ENCODE data around the gene MYOF. TPM values are rescaled to one million over a fixed set of nuclear protein-coding genes. Genes with fewer than 3 reads are reported as not detected.

The MYOF gene
- total RNA-seq, 6 experiments from 2014 or later = 401 to 553 (median 530) TPM

DNA sequence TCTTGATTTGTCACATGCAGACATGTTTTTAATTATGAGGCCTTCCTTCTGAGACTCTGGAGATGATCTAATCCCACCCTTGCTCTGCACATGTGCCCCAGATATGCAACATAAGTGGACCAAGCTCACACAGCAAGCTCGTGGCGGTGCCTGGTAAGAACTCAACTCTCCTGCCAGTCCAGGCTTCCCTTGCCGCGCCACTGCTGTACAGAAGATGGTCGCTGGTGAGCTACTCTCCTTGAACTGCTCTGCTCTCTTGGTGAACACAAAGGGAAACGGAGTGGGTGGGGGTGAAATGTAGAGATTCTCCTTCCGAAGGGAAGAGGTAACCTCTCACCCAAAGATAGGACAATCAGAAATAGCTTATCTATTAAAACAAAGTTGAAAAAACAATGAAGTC lies 25.7 kb downstream of the MYOF start:
- peak overlapping the region; percentile 18 for H3K4me3 Mint-ChIP-seq
- TF ChIP-seq, protein P1, sequence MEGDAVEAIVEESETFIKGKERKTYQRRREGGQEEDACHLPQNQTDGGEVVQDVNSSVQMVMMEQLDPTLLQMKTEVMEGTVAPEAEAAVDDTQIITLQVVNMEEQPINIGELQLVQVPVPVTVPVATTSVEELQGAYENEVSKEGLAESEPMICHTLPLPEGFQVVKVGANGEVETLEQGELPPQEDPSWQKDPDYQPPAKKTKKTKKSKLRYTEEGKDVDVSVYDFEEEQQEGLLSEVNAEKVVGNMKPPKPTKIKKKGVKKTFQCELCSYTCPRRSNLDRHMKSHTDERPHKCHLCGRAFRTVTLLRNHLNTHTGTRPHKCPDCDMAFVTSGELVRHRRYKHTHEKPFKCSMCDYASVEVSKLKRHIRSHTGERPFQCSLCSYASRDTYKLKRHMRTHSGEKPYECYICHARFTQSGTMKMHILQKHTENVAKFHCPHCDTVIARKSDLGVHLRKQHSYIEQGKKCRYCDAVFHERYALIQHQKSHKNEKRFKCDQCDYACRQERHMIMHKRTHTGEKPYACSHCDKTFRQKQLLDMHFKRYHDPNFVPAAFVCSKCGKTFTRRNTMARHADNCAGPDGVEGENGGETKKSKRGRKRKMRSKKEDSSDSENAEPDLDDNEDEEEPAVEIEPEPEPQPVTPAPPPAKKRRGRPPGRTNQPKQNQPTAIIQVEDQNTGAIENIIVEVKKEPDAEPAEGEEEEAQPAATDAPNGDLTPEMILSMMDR (IDR thresholded peaks at IDR 0.05) = no peak
- peak overlapping the region; percentile 70 for H3K27ac Mint-ChIP-seq
- peaks cover 58% of the 10 kb centered on the region for H3K36me3 Mint-ChIP-seq (ENCODE audit: low read depth)
- no peak for DNase-seq
- no peaks in the 10 kb centered on the region for H3K9me3 Mint-ChIP-seq
- peaks cover 63% of the 10 kb centered on the region for H3K4me1 Mint-ChIP-seq (ENCODE audit: low read depth)
- H3K27me3 Mint-ChIP-seq (ENCODE audit: insufficient read depth) = peaks cover 4% of the 10 kb centered on the region; the same call in 1 of the 2 replicates

DNA sequence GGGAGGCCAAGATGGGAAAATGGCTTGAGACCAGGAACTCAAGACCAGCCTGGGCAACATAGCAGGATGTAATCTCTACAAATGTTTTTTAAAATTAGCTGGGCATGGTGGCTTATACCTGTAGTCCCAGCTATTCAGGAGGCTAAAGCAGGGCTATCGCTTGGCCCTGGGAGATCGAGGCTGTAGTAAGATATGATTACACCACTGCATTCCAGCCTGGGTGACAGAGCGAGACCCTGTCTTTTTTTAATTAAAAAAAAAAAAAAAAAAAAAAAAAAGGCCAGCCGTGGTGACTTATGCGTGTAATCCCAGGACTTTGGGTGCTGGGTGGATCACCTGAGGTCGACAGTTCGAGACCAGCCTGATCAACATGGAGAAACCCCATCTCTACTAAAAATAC lies 27.4 kb downstream of the MYOF start:
- Mint-ChIP-seq H3K36me3 (ENCODE audit: low read depth) (peaks cover 53% of the 10 kb centered on the region), H3K27me3 (ENCODE audit: insufficient read depth) (peaks cover 4% of the 10 kb centered on the region; the same call in 1 of the 2 replicates), H3K9me3 (no peaks in the 10 kb centered on the region), H3K4me1 (ENCODE audit: low read depth) (peaks cover 51% of the 10 kb centered on the region), H3K27ac (peak overlapping the region; percentile 56), H3K4me3 (no peak overlapping the region)
- TF ChIP-seq, protein P1 (IDR thresholded peaks at IDR 0.05) = no peak
- no peak for DNase-seq

DNA sequence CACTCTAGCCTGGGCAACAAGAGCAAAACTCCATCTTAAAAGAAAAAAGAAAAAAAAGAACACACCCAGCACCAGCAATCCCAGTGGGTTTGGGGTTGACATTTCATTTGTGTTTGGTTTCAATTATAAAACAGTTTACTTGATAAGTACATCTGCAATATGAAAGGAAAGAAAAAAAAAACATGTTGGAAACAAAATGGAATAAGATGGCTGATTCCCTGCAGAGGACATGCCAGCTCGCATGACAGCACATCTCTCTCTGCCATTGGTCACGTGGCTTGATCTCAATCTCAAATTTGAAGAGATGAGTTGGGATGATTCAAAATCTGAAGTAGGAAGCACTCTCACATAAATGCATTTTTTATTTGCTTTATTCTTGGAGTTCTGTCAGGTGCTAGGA lies 28.0 kb downstream of the MYOF start:
- peaks cover 53% of the 10 kb centered on the region for H3K36me3 Mint-ChIP-seq (ENCODE audit: low read depth)

DNA sequence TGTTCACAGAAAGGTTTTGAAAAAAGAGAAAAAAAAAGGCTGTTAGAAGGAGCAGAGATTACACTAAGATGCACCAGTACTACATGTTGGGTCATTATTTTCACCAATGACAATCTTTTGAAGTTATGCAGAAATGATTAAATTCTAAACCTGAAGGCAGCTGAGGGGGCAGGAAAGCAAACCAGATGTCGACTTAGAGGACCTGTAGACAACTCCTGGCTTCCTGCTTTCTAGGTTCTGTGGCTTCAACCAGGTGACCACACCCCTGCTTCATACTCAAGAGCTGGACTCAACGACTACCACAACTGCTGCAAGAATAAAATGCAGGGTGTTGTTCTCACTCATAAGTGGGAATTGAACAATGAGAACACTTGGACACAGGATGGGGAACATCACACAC lies 30.0 kb downstream of the MYOF start:
- Mint-ChIP-seq H3K9me3 (no peaks in the 10 kb centered on the region), H3K27ac (peak overlapping the region; percentile 68; the same call in 1 of the 2 replicates), H3K4me3 (no peak overlapping the region), H3K36me3 (ENCODE audit: low read depth) (peaks cover 69% of the 10 kb centered on the region), H3K4me1 (ENCODE audit: low read depth) (peaks cover 45% of the 10 kb centered on the region), H3K27me3 (ENCODE audit: insufficient read depth) (peaks cover 7% of the 10 kb centered on the region; the same call in 1 of the 2 replicates)
- DNase-seq = no peak
- TF ChIP-seq, protein P1 (IDR thresholded peaks at IDR 0.05) = no peak

More for the DNA sequence above, 28.0 kb downstream of the MYOF start:
- Mint-ChIP-seq H3K27ac (peak overlapping the region; percentile 56), H3K4me3 (no peak overlapping the region), H3K4me1 (ENCODE audit: low read depth) (peaks cover 45% of the 10 kb centered on the region), H3K9me3 (no peaks in the 10 kb centered on the region), H3K27me3 (ENCODE audit: insufficient read depth) (peaks cover 4% of the 10 kb centered on the region; the same call in 1 of the 2 replicates)
- TF ChIP-seq, protein P1 (IDR thresholded peaks at IDR 0.05) = no peak
- DNase-seq = no peak

DNA sequence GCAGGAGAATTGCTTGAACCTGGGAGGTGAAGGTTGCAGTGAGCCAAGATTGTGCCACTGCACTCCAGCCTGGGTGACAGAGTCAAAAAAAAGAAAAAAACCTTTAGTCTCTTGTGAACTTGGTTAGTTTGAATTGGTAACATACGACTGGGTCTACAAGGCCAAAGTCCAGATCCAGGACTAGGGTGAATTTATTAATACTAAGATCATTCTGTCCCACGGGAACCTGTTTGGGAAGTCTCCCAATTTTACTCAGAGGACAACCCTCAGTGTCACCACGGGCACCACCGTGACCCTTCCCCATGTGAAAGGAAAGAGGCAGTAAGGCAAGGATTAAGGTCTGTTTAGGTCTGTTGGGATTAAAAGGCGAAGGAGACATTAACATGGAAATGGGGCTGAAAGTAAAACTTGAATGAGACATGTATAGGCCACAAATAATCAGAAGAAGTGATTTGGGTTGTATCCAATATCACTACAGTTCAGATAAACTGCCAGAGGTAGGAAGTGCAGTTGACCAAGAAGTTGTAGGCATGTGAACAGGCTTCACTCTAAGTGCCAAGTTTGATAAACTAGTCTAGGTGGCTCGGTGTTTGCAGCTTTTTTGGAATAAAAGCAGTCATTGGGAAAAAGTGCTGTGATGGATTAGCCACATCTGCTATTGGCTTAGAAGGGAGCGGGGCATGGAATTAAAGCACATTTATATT lies 30.7 kb downstream of the MYOF start:
- Mint-ChIP-seq H3K27ac (peak overlapping the region; percentile 68), H3K4me1 (ENCODE audit: low read depth) (peaks cover 45% of the 10 kb centered on the region), H3K27me3 (ENCODE audit: insufficient read depth) (peaks cover 8% of the 10 kb centered on the region; the same call in 1 of the 2 replicates), H3K36me3 (ENCODE audit: low read depth) (peaks cover 66% of the 10 kb centered on the region), H3K9me3 (no peaks in the 10 kb centered on the region), H3K4me3 (no peak overlapping the region)
- DNase-seq = no peak
- TF ChIP-seq, protein P1 (IDR thresholded peaks at IDR 0.05) = no peak

Measured in HFFc6 (cell line).